HG03342 (cell line): ENCODE measurements around the gene PRRT1B.
A peak's percentile ranks its signal among the peaks of the same experiment; 100 is the strongest.
"Not testable (repeated sequence)": the region's sequence is repeated elsewhere in the genome, so short reads cannot be mapped to it uniquely, and the experiment has no call there.

ENCODE experiments used
- ATAC-seq: cut with Tn5 transposase; IDR thresholded peaks from one replicate; pipeline ENCODE4 v1.9.1; 2021; ENCODE audit warnings: mild to moderate bottlenecking, moderate library complexity; ENCODE audit not compliant: unreplicated experiment

Gene PRRT1B

DNA sequence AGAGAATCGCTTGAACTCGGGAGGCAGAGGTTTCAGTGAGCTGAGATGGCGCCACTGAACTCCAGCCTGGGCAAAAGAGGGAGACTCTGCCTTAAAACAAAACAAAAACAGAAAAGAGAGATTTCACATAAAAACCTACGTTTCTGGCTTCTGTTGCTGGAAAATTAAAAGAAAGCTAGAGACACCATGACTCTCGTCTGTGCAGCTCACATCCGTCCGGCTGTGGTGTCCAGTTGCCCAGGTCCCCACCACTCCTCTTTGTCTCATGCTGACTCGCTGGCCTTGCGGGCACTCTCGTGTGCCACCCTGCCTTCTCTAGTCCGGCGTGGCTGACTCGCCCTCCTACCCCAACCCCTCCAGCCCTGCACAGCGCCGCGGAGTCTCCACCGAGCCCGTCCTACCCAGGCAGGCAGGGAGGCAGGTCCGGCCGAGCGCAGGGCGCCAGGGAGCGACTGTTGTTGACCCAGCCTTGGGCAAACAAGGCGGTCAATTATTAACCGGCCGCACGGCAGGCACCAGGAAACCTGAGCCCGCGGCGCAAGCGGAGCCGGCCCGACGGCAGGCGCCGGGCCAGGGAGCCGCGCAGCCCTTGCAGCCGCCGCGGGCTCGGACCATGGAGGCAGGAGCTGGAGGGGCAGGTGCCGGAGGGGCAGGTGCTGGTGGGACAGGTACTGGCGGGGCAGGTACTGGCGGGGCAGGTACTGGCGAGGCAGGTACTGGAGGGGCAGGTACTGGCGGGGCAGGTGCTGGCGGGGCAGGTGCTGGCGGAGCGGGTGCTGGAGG, at the start of gene PRRT1B:
TSS of gene PRRT1B (plus strand) at position 521 of the 783 bp plus-strand sequence. CDS start at position 614, 93 bp downstream.
- ATAC-seq, result no peak

DNA sequence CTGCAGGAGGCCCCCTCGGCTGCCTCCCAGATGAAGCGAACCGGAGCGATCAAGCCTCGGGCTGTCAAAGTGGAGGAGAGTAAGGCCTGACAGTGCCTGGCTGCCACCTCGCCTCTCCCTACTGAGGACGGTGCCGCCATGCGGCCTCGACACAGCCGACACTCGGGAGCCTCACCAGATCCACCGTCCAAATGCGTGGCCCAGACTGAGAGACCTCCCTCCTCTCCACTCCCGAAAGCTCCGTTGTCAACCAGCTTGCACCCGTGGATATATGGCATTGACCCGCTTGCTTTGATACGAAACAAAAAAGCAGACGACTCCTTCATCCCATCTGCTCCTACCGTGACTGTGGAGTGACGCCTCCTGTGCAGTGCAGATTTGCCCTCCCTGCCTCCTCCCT, 49.5 kb upstream of the PRRT1B start:
- ATAC-seq, result no peak

DNA sequence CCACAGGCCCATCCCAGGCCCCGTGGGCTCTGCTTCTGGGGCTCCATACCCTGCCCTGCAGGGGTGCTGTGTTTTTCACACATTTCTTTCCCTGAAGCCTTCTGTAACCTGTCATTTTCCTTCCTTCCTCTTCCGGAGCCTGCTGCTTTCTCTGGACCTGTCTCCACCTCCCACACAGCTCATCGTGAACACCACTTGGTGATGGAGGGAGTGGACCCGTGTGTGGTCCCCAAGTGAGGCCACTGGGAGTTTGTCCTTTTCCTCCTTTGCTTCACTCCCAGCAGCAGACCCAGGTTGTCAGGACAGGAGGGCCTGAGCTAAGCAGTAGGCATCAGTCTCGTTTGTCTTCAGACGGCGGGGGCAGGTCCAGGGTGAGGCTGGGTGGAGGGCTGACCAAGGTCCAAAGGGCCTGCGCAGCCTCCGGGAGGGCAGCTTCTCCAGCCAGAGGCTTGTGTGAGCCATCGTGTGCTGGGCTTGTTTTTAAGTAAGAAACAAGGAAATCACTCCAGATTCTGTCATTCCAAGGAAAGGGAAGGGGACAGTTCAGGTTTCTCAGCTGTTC, 48.4 kb upstream of the PRRT1B start:
- ATAC-seq, result no peak

DNA sequence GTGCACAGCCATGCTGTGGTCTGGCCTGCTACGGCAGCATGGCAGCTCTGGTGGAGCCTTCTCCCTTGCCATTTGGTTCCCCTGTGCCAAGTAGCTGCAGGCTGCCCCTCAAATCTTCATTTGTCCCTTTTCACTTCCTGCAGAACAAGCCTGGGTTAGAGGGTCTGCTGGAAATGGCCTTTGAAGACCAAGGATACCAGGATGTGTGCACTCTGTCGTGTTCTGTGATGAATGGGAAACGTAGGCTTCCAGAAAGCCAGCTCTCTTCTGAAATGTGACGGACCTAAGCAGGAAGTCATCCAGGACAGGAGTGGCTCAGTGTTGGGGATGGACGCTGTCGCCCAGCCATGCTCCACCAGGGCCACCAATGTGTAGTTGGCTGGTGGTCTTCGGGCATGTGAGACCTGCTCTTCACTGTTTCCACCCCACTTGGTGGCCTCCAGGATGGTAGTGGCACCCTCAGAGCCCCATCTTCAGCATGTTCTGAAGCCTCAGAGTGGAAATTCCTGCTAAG, 46.0 kb upstream of the PRRT1B start:
- ATAC-seq, result no peak

DNA sequence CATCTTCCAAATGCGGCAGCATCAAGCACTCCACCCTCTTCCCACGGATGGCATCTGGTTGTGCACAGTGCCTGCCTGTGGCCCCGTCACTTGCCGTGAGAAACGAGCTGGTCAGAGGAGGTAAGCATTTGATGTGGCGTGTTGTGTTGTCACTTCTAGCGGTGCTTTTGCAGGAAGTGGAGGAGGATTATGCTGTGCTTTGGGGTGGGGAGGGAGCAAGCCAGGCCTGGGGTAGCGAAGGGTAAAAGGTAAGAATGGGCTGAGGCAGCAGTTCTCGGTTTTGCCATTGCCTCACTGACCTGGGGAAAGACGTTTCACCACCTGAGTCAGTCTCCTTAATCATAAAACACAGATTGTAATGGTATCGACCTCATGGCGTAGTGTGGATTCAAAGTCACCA, 44.9 kb upstream of the PRRT1B start:
- ATAC-seq, result no peak

DNA sequence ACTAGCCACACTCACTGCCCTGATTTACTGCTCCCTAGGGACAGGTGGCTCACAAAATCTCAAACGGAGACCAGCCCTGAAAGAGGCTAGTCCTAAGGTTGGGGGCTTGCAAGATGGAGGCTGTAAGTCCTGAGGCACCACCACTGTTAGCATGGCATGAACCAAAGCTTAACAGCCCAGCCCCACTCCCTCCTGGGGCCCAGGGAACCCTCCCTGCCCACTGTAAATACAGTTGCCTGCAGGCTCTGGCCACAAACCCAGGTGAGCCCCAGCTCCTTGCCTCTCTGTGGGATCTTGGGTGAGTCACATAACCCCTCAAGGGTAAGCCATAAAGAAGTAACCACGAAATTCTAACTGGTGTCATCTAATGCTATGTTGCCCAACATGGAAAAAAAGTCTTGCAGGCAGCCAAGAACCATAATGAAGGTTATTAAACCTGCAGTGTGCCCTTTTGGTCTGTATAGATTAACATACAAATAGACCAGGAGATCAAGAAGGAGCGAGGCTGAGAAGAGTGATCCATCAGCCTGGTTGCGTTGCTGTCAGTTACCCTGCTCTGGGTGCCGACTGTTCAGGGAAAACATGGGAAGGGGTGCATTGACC, 44.3 kb upstream of the PRRT1B start:
- ATAC-seq, result no peak

DNA sequence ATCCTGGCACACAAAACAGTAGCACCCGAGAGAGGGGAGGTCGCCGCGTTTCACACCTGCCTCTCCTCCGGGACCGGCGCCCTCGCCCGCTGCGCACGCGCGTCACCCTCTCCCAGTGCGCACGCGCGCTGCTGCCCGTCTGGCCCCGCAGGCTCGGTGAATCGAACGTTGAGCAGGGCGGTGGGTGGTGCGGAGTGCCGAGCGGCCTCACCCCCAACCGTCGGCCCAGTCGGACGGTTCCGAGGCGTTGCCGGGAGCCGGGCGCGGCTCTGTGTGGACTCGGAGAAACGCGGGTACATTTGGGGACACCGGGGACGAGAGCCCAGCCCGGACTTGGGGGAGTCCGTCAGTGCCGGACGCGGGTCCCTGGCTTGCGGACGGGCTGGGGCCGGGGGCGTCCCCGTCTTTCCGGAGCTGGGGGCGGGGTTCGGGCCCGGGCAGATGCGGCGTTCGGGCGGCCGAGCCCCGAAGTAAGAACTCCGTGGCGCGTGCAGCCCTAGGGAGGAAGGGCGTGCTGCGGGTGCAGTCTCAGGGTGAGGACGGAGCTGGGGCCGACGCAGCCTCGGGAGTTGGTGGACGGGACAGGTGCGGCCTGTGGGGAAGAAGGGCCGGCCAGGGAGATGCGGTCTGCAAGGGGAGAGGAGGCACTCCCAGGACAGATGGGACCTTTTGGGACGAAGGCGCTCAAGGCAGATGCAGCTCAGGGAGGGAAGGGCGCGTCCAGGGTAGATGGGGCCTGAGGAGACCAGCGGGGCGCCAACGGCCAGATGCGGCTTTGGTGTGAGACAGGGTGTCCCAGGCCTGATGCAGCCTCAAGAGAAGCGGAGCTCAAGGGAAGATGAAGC, 42.3 kb upstream of the PRRT1B start, which contains the start of gene POMT1:
TSS of gene POMT1 (plus strand) at position 138 of the 845 bp plus-strand sequence. CDS start 1,301 bp downstream, outside the sequence.
- ATAC-seq, result peak; percentile 66

DNA sequence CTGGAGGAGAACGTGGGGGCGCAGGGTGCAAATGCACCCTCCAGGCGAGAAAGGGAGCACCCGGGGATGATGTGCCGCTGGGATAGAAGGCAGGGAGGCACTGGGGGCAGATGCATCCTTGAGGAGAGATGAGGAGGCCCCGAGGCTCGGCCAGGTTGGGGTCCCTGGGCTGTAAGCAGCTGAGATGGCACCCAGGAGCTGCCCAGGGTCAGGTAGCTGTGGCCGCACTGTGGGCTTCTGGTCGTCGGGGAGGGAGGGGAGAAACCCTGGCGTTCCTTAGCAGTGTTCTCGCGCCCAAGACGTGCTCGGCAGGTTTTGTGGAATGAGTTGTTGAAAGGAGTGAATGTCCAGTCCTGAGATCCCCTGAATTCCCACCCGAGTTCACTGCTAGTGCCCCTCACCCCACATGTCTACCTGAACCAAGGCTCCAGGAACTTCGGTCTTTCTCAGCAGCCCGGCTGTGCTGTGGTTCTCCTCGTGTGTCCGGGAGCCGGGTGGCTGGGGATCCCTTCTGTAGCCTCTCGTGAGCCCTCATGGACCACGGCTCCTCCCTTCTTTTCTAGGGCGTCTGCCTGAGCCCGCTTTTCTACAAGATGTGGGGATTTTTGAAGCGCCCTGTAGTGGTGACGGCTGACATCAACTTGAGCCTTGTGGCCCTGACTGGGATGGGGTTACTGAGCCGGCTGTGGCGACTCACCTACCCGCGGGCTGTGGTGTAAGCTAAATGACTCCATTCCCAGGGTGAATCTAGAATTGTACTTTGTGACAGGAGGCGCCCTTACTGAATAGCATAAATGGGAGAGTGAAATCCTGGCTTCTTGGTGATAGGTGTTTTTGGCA, 41.5 kb upstream of the PRRT1B start:
- no peak for ATAC-seq

DNA sequence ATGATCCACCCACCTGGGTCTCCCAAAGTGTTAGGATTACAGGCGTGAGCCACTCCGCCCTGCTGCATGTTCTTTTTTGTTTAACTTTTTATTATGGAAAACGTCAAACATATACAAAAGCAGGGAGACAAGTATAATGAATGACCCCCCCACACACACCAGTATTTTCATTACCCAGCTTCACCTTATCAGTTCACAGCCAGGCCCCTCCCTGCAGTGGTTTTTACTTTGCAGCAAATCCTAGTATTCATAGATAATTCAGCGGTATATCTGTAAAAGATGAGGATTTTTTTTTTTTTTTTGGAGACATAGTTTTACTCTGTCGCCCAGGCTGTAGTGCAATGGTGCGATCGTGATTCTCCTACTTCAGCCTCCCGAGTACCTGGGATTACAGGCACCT, 40.3 kb upstream of the PRRT1B start:
- ATAC-seq, result no peak

DNA sequence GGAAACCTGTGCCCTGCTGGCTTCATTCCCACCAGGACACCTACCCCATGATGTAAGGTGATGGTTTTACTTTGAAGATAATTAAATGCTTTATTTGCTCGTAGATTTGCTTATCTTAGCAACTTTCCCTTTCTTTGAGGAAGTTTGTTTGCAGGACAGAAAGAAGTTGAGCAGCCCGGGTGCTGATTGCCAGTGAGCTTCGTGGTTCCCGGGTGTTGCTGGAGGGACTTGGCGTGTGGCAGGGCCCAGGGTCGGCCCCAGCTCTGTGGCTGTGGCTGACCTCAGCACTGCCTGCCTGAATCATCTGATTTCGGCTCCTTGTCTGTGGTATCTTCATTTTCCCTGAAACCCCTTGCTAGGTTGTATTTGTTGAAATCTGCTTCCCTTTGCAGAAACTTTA, 33.9 kb upstream of the PRRT1B start:
- ATAC-seq, result no peak

DNA sequence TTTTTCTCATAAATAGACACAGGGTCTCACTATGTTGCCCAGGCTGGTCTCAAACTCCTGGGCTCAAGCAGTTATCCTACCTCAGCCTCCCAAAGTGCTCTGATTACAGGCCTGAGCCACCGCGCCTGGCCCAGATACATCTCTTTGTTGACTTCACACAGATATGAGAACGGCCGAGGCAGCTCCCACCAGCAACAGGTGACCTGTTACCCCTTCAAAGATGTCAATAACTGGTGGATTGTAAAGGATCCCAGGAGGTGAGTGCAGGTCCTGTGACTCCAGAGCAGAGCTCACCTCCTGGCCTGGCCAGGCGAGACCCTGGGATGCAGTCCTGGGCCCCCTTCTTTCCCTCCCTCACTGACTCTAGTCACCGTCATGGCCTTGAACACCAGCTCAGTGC, 33.4 kb upstream of the PRRT1B start:
- ATAC-seq, result no peak

DNA sequence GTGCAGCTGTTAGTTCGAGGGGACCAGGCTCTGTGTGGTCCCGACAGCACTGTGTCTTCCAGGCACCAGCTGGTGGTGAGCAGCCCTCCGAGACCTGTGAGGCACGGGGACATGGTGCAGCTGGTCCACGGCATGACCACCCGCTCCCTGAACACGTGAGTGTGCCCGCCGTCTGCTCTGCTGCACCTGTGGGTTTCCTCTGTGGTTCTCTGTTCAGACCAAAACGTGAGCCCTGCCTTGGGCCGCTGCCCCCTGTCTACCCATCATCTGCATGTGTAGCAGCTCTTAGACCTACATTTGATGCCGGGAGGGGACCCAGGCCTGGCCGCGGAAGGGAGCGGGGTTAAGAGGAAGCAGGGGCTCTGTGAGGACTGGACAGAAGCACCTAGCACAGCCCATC, 32.1 kb upstream of the PRRT1B start:
- no peak for ATAC-seq

DNA sequence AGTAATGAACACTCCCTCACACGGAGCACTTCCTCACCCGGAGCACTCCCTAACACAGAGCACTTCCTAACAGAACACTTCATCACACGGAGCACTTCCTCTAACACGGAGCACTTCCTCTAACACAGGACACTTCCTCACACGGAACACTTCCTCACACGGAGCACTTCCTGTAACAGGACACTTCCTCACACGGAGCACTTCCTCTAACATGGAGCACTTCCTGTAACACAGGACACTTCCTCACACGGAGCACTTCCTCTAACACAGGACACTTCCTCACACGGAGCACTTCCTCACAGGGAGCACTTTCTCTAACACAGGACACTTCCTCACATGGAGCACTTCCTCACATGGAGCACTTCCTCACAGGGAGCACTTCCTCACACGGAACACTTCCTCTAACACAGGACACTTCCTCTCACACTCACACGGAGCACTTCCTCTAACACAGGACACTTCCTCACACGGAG, 29.7 kb upstream of the PRRT1B start:
- not testable (repeated sequence) for ATAC-seq

DNA sequence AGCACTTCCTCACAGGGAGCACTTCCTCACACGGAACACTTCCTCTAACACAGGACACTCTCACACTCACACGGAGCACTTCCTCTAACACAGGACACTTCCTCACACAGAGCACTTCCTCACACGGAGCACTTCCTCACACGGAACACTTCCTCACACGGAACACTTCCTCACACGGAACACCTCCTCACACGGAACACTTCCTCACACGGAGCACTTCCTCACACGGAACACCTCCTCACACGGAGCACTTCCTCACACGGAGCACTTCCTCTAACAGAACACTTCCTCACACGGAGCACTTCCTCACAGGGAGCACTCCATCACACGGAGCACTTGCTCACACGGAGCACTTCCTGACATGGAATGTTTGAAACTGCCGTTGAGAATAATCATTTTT, 29.2 kb upstream of the PRRT1B start:
- no peak for ATAC-seq

DNA sequence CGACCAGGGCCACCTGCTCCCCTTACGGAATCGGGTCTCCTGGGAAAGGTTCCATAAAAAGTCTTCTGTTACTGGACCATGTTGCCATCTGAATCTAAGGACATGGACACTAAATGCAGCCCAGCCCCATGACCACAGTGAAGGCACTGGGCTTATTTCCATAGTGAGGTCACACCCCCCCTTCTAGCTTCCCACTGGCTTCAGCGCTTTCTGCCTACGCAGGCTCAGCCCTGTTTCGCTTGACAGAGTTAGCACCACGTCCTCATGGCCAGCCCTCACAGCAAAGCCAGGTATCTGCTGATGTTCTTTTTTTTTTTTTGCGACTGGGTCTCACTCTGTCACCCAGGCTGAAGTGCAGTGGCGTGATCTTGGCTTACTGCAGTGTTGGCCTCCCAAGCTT, 28.4 kb upstream of the PRRT1B start:
- ATAC-seq, result no peak

DNA sequence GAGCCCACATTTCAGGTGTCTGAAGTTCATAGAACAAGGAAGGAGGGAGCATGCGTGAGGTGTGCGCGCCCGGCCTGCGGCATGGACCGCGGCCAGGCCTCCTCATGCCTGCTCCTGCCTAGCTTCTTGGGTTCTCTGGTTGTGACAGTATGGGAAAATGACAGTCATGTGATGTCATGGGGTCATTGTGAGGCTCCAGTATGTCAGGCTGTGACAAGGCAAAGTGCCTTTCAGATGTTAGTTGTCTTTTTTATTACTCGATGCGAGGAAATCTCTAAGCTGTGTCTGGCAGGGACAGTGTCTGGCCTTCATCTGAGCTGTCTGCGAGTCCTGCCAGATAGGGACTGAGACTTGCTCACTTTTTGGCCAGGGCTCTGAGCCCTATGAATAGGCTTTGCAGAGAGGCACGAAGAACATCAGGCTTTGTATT, 27.5 kb upstream of the PRRT1B start:
- no peak for ATAC-seq

DNA sequence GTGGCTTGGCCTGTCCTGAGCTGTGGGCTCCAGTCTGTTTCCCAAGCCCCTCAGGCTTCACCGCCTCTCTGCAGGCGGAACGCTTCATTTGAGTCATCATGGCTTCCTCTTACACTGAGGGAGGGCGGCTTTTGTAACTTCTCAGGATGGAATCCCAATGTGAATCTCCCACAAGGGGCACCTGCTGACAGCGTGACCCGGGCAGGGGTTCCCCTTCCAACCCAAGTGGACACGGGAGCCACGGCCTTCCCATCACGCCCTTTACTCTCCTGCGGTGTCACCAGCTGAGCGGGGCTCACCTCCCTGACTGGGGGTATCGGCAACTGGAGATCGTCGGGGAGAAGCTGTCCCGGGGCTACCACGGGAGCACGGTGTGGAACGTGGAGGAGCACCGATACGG, 26.8 kb upstream of the PRRT1B start:
- ATAC-seq, result no peak

DNA sequence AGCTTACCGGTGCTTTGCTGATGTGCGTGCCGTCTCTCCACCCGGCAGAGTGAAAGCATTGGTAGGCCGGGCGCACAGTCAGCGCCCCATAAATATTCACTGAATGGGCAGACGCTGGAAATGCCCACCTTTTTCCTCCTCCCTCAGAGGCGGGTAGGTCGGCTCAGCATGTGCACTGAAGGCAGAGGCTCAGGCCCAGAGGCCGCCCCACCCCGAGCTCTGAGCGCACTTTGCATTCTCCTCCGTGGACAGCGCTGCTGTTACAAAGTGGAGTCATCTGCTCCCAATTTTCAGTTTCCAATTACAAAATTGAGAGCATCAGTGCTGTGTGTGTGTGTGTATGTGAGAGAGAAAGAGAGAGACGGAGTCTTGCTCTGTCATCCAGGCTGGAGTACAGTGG, 24.8 kb upstream of the PRRT1B start:
- ATAC-seq, result no peak

DNA sequence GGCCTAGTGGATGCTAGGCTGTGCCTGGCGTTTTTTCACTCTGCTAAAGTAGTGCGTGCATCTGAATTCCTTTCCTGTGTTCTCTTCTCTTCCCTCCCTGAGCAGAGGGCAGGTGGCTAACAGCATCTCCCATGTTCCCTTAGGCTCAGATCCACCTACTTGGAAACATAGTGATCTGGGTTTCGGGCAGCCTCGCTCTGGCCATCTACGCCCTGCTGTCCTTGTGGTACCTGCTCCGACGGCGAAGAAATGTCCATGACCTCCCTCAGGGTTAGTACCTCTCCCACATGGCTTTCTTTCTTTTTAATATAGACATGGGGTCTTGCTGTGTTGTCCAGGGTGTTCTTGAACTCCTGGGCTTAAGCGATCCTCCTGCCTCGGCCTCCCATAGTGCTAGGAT, 24.1 kb upstream of the PRRT1B start:
- no peak for ATAC-seq

DNA sequence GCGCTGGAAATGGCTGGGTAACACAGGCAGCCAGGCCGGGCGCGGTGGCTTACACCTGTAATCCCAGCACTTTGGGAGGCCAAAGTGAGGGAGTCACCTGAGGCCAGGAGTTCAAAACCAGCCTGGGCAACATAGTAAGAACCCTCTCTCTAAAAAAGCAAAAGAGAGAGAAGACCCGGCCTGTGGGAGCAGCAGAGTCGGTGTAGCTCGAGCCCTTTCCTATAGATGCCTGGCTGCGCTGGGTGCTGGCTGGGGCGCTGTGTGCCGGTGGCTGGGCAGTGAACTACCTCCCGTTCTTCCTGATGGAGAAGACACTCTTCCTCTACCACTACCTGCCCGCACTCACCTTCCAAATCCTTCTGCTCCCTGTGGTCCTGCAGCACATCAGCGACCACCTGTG, 23.5 kb upstream of the PRRT1B start:
- no peak for ATAC-seq
